GDM1 (cell line): ENCODE data around the gene PDE4B.
"Not testable (repeated sequence)": the region's sequence is repeated elsewhere in the genome, so short reads cannot be mapped to it uniquely, and the experiment has no call there.

Experiments
- DNase-seq: peaks from one replicate; lab custom pipeline; 2025; lab: John Stamatoyannopoulos, UW

The PDE4B gene

DNA sequence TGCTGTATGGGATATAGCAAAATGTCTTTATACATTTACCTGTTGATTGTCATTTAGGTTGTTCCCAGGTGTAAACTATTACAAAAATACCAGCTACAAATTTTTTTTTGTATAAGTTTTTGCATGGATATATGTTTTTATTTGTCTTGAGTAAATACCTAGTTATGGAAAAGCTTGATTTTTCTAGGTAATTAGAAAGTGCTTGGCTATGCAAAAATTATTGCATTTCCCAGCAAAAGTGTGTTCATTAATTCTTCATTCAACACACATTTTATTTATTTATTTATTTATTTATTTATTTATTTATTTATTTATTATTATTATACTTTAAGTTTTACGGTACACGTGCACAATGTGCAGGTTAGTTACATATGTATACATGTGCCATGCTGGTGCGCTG, 22.1 kb downstream of the PDE4B start:
- no peak for DNase-seq

DNA sequence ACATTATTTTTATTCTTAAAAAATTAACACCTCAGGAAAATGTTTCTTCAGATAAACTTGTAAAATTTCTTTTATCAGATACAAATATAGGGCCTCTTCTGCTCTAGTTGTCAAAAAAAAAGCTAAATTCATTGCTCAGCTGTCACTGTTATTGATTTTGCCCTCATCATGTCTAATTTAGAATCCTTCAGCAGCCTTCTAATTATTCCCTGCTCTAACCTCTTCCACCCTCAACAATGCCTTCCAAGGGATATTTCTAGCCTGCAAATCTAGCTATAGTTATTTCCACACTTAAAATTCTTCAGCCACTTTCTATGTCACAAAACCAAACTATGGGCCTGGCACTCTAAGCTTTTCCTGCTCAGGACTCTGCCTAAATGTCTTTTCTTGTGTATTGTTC, 25.2 kb downstream of the PDE4B start:
- no peak for DNase-seq

DNA sequence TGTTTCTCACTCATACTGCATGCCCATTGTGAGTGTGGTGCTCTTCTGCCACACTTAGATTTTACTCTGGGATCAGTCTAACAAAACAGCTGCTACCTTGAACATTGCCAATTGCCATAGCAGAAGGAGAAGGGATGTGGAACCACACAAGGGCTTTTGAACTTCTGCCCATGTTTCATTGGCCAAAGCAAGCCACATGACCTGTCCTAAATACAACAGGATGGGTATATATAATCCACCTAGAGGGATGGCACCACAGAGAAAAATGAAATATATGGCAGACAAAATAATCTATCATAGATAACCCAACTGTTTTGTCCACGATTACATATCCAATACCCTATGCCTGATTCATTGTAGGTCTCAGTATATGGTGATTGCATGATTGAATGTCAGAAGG, 26.3 kb downstream of the PDE4B start:
- no peak for DNase-seq

DNA sequence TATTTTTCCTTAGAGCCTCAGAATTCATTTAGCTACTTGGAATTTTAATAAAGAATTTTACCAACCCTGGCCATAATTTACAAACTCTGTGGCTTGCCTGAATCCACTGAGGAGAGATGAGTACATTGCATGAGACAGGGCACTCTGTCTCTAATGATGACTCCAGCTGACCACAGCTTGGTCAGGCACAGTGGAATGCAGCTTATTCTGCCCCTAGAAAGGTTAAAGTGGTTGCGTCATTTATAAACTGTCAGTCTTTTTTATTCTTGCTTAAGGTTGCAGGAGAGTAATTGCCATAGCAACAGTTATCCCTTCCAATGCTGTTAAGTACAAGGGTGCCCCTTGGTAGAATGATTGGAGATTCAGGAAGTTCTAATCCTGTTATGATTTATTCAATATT, 28.3 kb downstream of the PDE4B start:
- no peak for DNase-seq

DNA sequence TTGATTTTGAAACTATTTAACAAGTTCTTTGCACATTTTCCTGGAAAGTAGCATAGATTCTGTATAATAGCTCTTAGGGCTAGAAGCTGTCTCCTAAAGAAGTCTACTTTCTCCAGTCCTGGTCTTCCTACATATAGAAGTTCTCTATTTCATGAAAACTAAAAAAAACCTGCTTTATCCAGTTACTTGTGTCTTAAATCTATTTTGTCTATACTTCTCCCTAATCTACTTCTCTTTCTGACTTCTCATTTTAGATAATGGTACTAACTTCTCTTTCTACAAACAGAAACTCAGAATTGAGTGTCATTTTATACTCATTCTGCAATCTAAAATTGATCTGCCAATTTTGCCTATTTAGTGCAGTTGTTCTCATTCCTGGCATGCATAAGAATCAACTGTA, 28.7 kb downstream of the PDE4B start:
- DNase-seq: no peak

DNA sequence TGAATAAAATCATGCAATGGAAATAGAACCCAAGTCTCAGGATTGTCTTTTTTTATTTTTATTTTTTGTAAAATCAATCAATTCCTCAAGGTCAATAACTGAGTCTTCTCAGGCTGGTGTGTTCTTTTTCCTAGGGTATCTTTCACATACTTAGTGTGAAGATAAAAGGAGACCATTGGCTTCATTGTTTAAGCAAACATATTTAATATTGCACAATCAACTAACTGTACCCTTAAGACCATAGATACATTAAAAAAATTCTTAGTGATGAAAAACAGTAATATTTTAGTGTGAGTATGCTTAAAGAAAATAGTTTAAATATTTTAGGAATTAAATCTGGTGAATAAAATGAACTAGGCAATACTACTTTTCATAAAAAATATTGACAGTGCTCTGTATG, 31.4 kb downstream of the PDE4B start:
- DNase-seq: no peak

DNA sequence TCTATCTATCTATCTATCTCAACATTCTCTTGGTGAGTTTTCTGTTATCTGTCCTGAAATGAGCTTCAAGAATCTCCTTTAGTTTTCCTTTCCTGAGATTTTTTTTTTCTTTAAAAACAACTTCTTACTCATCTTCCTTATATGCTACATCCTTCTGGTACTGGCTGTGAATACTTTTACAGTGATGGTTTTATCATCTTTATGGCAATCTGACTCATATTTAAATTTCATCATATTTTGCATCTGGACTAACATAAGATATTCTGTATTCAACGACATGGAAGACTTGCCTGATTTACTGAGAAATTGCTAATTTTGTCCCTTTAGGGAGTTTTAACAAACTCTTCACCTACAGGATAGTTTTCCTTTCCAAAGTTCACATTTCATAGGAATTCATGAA, 33.0 kb downstream of the PDE4B start:
- no peak for DNase-seq

DNA sequence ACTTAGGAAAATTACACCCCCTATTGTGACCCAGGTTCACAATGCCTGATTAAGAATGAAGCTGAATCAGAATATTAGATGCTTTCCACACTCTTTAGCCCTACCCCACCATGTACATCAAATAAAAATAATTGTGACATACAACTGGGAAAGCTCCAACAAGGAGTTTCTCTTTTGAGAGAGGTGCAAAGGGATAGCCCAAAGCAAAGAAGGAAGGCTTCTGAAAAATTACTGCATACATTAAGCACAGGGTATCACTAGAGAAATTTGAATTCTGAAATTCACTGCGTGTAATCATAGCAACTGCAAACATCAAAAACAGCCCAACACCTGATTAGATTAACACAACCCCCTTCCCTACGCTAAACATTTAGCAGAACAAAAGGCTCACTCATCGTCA, 34.1 kb downstream of the PDE4B start:
- no peak for DNase-seq

DNA sequence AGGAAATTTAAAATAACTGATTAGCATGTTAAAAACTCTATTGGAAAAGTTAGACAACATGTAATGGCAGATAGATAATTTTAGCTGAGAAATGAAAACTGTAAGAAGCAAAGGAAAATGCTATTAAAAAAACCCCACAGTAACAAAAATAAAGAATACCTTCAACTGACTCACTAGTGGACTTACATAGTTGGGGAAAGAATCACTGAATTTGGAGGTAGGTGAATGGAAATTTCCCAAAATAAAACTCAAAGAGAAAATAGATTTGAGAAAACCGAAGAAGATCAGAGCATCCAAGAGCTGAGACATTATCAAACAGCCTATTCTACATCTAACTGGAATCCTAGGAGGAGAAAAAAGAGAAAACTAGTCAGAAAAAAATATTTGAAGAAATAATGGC, 34.7 kb downstream of the PDE4B start:
- DNase-seq: no peak

DNA sequence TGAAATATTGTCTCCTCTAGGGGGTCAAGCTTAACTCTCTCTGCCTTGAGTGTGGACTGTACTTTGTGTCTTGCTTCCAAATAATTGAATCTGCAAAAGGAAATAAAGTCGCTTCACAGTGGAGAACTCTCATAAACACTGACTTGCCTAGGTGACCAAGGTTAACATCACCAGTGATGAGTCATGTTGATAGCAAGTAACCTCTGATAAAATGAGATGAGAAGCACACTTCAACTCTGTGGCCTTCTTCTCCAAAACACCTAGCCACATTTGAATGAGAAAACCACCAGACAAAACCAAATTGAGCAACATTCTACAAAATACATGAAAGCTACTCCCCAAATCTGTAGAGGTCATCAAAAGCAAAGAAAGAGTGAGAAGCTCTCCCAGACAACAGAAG, 37.6 kb downstream of the PDE4B start:
- DNase-seq: no peak

DNA sequence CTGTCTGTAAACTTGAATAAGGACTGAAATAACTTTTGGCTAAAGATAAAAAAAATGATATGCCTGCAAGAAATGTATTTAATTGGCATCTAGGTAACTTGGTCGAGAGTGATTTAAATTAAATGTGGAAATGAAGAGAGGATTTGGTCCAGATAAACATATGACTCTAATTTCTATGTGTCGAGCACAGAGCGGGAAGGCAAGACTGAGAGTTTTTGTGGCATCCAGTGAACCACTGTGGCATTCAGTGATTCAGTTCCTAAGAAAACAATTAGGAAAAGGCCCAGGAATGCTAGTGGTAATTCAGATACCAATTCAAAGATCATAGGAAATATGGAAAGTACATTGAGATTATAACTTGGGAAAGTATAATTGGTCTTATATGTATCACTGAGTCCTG, 39.6 kb downstream of the PDE4B start:
- DNase-seq: no peak

DNA sequence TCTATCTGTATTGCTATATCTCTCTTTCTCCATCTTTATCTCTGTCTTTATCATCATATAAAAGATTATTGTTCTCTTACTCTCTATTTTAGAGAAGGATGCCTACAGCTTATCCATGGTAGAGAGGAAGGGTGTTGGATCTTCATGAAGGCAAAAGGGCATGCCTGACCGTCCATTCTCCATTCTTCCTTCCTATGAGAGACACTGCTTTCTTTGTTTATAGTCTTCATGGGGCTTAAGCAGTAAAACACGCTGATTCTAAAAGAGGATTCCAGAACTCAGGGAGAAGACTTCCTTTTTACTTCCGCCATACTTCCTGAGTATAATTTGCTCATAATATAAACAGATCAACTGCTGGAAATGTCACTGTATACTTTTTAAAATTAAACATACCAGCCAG, 44.0 kb downstream of the PDE4B start:
- no peak for DNase-seq

DNA sequence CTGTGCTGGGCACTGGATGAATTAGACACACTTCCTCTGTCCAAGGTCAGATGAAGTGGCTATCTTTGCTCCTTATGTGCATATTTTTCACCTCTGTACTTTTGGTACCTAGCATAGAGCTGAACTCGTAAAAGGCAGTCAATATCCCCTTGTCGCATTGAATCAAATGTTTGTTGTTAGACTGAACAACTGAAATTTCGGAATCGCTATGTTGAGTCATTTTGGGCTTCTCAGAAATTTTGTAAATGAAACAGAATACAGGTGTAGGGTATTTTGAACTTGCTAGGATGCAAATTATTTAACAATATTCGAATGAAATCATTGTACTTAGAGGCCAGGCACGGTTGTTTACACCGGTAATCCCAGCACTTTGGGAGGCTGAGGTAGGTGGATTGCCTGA, 48.0 kb downstream of the PDE4B start:
- DNase-seq: no peak

DNA sequence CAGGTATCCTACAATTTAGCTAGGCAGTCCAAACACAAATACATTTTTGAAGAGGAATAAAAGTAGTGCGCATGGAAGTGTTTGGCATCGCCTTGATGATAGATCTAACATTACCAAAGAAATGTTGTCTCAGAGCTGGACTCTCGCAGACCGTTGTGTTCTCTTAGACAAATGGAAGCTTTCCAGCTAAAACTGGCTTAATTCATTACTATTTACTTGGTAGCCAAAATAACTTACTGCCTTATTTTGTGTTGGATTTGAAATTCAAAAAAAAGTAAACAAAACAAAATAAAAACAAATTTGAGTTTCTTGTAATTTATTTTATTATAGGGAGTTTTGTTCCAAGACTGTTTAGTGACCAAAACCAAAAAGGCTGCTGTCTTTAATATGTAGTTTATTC, 51.6 kb downstream of the PDE4B start:
- DNase-seq: no peak

DNA sequence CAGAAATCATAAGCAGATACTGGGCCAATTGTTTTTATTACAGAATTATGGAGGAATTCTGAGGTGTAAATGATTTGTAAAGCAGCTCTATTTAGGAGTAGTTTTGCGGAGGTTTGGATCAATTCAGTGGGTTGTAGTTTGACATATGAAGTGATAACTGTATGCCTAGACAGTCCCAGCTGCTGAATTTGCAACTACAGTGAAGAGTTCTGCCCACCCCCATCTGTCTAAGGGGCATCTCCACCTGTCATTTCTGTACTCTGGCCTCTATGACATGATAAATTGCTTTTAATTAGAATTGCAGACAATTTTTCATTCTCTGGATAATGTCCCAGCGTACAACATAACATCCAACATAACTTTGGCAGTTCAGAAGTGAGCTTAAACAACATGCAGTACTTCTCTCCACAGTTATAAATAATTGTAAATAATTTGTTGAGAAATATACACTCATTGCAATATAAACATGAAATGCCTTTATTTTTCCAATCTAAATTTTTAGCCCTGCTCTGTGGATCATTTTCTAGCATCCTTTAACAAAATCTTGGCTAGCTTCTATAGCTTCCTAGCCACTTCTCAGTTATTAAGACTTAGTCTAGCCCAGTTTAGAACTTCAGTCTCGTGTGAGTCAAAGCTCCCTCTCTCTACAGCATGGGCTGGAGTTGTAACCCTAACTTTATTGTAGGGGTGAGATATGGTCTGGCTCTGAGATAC, 52.3 kb downstream of the PDE4B start:
- no peak for DNase-seq

DNA sequence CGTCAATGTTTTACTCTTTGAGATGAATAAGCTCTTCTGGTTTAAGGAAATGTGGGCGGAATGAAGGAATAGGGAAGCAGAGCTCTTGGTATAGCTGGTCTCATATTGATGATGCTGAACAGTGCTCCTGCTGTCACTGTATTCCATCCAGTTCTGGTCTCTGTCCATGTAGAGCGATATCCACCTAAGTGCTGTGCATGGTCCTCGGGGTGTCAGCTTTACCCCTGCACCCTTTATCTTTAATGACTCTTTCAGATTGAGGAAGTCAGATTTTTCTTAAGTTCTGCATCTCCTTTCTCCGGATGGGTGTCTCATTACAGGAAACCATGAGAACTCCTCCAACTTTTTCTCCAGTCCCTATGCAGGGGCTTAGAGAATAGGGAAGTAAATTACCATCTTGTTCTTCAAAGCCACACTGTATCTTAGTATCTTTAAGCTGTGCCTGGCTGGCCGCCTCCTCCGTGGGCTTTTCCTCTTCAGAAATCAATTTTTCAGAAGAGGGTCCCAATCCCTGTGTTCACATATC, 52.9 kb downstream of the PDE4B start:
- peak; percentile 55 for DNase-seq

DNA sequence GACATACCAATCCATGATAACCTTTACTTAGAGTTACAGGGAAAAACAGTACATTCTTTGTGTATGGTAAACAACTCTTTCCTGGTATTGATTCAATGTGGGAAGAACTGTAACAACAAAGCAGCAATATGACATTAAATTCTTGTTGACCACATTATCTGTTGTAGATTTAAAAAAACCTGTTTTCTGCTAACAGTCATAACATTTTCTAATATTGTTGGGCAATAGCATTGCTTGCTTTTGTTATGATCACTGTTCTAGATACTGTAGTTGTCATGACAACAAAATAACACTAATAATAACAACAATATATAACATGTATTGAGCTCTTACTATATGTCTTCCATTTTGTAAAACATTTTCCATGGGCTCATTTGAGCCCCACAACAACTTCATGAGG, 54.2 kb downstream of the PDE4B start:
- no peak for DNase-seq

DNA sequence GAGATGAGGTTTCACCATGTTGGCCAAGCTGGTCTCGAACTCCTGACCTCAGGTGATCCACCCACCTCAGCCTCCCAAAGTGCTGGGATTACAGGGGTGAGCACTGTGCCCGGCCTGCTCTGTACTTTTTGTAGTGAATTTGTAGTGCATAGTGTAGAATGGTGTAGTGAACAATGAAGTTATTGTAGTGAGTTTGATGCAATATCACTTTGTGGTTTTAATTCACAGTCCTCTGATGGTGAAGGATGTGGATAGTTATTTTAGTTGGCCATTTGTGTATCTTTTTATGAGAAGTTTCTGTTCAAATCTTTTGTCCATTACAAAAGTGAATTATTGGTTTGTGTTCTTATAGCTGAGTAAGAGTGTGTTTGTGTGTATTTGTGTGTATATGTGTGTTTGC, 57.6 kb downstream of the PDE4B start:
- no peak for DNase-seq

DNA sequence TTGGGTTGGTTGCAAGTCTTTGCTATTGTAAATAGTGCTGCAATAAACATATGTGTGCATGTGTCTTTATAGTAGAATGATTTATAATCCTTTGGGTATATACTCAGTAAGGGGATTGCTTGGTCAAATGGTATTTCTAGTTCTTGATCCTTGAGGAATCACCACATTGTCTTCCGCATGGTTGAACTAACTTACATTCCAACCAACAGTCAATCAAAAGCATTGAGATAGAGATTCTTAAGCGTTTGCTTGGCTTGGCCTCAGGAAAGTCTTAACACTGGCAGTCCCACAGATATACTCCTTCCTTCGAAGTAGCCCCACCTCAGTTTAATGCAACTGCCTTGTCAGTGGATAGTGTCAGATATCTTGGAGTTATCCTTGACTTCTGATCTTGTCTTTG, 63.9 kb downstream of the PDE4B start:
- DNase-seq: not testable (repeated sequence)

DNA sequence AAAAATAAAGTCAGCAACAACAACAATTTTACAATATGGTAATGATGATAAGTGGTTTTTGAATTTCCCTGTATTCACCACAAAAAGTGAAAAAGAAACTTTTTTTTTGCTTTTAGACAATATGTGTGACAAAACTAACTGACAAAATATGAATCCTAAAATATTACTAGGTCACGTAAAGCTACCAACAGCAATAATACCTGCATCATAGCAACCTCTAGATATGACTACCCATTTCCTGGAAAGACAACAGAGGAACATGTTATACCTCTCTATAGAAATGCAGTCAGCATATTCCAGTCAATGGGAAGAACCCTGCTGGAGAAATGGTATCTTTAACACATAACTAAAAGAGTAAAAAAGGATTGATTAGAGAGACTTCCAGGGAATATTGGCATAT, 73.7 kb downstream of the PDE4B start:
- DNase-seq: no peak

DNA sequence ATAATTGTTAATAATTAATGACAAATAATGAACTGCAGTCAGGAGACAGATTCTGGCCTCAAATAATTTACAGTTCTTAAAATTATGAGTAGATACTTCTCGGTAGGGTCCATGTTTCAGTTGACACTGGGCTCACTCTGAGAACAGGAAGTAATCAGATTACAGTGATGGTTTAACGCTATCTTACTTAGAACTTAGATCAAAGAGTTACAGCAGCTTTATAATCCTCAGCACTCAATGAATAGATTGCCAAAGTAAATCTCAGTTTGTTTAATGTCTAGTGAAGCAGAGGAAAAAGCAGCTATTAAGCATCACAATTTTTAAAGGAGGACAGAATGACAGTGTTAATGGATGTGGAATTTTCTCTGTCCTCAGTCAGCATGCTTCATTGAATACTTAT, 79.6 kb downstream of the PDE4B start:
- DNase-seq: no peak

DNA sequence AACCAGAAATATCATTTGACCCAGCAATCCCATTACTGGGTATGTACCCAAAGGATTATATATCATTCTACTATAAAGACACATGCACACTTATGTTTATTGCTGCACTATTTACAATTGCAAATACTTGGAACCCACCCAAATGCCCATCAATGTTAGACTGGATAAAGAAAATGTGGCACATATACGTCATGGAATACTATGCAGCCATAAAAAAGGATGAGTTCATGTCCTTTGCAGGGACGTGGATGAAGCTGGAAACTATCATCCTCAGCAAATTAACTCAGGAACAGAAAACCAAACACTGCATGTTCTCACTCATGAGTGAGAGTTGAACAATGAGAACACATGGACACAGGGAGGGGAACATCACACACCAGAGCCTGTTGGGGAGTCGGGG, 85.6 kb downstream of the PDE4B start:
- not testable (repeated sequence) for DNase-seq

DNA sequence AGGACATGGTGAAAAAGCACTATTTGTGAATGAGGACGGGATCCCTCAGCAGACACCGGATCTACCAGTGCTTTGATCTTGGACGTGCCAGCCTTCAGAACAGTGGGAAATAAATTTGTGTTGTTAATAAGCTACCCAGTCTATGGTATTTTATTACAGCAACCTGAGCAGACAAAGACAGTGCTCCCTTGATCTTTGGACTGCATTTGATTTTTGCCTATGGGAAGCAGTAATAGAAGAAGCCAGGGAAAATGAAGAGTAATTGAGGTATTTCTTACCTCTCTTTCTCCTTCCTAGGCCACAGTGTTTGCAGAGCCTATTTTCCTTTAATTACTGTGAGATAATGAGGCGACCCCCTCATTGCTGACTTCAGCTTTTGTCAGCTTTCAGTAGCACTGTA, 87.9 kb downstream of the PDE4B start:
- DNase-seq: no peak

DNA sequence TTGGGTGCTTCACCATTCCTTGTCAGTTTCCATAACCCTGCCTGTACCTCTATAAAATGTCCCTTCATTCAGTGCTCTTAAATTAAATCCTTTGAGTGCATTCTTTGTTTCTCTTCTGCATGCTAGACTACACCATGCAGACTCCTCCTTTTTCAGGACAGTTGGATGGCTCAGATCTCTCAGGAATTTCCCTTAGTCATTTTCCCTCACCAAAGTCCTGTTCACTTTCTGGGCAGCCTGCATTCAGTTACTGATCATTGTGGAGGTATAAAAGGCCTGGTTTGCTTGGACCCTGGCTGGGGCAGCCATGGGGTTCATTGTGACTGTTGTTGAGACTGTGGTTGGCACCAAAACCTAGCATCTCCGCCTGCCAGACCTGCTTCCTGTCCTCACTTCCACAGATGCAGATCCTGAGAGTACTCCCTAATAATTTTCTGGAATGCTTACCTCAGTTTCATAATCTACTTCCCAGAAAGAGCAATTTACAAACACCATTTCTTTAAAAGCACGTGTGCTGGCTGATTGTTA, 88.4 kb downstream of the PDE4B start:
- DNase-seq: no peak
